Mammary epithelial cell (primary cell): ENCODE data around the gene MMP11.

Experiments used
- CTCF ChIP-seq, 2 donors: IDR thresholded peaks in 1 of 2; conservative IDR thresholded peaks in 1 of 2; 2 replicates each; pipeline ENCODE4 v1.5.1; 2011 to 2012; ENCODE audit warnings: inconsistent platforms in 2 of 2, low read length in 2 of 2, mild to moderate bottlenecking in 2 of 2, control low read depth in 1 of 2, low read depth in 1 of 2; ENCODE audit not compliant: insufficient read depth in 1 of 2; ENCODE audit errors: extremely low read depth in 1 of 2
- EZH2 ChIP-seq: IDR thresholded peaks from 2 replicates; pipeline ENCODE4 v1.6.1; 2012; ENCODE audit warnings: low read length, inconsistent platforms, borderline replicate concordance

- TF ChIP-seq CTCF (conservative IDR thresholded peaks at IDR 0.05 in 1 of 2, IDR thresholded peaks at IDR 0.05 in 1 of 2; ENCODE audit: extremely low read depth in 1 of 2, insufficient read depth in 1 of 2, low read depth in 1 of 2, low read length in 2 of 2) (no peak), EZH2 (no peak)
Observed at GRCh38 chr22:23831261-23831660, 58.6 kb downstream of the MMP11 start.
